ENCODE measurements around the gene PI4KA.

Gene PI4KA

DNA sequence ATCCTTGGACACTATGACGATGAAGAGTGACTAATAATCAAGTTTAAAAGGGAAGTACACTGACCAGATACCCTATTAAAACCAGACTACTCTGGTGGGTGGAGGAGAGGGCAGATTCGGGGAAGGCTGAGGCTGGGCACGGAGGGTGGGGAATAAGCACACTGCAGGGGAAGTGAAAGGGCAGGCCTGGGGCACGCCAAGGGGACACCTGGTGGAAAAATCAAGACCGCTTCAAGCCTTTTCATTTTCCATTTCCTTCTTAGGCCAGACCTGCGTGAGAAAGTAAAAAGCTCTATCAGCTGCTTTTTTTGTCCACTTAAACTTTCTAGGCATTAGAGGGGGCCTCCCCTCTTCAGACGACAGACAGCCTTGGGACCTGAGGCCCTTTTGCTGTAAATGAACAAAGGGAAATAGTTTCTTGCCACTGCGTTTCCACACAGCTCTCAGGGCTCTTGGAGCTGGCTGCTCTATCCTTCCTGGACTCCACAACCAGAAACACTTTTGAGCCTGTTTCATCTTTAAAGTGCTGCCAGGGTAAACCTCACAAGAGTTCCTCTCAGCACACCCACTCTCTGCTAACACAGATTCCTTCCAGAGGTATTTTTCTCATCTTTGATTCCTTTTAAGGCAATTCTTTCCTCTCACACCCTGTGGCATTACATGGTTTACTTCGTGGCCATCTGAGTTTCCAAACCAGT, 109.7 kb downstream of the PI4KA start:
- DNase-seq (ENCODE audit: low read depth), result peak; percentile 69
- in situ Hi-C loops (cut with HindIII; ENCODE audit: low sequenced_read_pairs), result no loop called here
- TF ChIP-seq, protein P1, sequence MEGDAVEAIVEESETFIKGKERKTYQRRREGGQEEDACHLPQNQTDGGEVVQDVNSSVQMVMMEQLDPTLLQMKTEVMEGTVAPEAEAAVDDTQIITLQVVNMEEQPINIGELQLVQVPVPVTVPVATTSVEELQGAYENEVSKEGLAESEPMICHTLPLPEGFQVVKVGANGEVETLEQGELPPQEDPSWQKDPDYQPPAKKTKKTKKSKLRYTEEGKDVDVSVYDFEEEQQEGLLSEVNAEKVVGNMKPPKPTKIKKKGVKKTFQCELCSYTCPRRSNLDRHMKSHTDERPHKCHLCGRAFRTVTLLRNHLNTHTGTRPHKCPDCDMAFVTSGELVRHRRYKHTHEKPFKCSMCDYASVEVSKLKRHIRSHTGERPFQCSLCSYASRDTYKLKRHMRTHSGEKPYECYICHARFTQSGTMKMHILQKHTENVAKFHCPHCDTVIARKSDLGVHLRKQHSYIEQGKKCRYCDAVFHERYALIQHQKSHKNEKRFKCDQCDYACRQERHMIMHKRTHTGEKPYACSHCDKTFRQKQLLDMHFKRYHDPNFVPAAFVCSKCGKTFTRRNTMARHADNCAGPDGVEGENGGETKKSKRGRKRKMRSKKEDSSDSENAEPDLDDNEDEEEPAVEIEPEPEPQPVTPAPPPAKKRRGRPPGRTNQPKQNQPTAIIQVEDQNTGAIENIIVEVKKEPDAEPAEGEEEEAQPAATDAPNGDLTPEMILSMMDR (IDR thresholded peaks at IDR 0.05; ENCODE audit: low read depth, low read length, missing control alignments), result no peak

DNA sequence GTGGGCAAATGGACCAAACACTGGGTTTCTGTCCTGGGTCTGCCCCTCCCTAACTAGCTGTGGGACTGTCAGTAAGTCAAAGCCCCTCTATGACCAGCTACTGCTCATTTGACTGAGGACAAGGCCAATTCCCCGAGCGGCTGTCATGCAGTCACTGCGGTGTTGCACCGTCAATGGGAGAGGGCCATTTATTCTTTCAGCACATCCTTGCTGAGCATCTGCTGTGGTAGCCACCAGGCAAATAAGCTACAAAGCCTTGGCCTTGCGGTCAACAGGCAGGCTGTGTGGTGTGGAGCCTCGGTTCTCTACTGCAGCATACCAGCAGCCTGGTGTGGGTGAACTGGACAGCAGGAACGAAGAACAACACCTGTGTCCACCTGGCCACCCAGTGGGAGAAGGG, 110.5 kb downstream of the PI4KA start:
- no peak overlapping the region for H3K4me3 ChIP-seq (ENCODE audit: low read depth, low read length)
- TF ChIP-seq, protein P1 (IDR thresholded peaks at IDR 0.05; ENCODE audit: low read depth, low read length, missing control alignments), result no peak
- in situ Hi-C loops (cut with HindIII; ENCODE audit: low sequenced_read_pairs), result no loop called here
- DNase-seq (ENCODE audit: low read depth), result no peak

More for the DNA sequence above, 109.7 kb downstream of the PI4KA start:
- H3K4me3 ChIP-seq (ENCODE audit: low read depth, low read length), result no peak overlapping the region

DNA sequence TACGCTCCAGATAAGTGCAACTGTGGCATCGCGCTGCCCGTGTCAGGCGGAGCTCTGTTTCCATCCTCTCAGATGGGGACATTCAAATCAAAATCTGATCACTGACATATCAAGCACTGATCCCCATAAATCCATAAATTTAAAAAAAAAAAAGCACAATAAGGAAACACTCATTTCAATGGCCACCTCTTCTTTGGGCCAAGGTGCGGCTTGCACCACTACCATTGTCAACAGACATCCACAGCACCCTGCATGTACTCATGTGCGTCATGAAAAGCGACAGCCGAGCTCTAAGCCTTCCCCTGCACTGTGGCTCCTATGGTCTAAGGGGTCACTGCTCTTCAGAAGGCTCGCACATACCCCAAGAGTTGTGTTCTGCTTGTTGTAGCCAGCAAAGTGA, 111.4 kb downstream of the PI4KA start:
- TF ChIP-seq, protein P1 (IDR thresholded peaks at IDR 0.05; ENCODE audit: low read depth, low read length, missing control alignments), result no peak
- no peak for DNase-seq (ENCODE audit: low read depth)
- H3K4me3 ChIP-seq (ENCODE audit: low read depth, low read length), result no peak overlapping the region
- in situ Hi-C loops (cut with HindIII; ENCODE audit: low sequenced_read_pairs), result no loop called here

DNA sequence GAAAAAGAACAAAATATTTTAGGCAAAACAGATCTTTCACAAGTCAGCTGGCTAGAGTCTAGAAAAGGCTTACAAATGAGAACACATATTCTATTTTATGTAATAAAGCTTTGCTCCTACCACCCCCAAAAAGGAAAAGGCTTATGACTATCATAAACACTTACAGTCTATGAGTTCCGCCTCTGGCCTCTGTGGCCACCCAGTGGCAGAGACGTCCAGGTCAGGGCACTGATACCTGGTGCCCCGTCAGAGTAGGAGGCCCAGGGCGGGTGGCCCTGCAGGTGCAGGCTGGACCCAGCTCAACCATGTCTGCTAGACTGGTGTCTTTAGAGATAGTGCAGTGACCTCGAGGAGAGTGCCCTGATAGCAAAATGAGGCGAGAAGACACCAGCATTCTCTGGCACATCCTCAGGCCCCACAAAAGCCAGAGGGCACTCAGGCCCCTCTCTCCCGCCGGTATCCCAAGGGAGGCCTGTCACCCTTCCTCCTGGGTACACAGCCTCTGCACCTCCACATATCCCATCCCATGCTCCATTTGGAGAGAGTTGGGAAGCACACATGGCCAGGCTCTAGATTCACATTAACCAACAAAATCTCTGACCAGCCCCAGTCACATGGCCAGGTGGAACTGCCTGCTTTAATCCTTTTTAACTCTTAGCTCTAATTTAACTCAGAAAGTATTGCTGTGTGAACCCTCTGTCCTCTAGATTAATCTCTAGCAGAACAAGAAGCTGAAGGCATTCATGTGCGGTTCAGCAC, 112.0 kb downstream of the PI4KA start:
- TF ChIP-seq, protein P1 (IDR thresholded peaks at IDR 0.05; ENCODE audit: low read depth, low read length, missing control alignments), result no peak
- DNase-seq (ENCODE audit: low read depth), result no peak
- no peak overlapping the region for H3K4me3 ChIP-seq (ENCODE audit: low read depth, low read length)
- in situ Hi-C loops (cut with HindIII; ENCODE audit: low sequenced_read_pairs), result no loop called here

DNA sequence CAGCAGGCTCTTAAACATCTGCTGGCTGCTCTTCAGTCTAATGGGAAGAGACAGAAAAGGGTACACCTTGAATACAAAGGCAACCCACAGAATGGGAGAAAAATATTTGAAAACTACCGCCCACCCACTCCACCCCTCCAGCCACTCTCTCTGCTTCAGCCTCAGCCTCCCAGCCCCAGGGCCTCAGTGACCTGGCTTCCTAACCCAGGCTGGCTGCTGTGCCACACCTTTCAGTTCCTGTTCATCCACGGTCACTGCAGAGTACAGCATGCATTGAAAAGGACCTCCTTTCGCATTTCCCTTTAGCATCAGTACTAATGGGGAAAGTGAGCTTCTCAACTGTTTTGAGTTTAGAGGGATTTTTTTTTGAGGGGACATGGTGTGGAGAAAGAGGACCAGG, 113.5 kb downstream of the PI4KA start:
- TF ChIP-seq, protein P1 (IDR thresholded peaks at IDR 0.05; ENCODE audit: low read depth, low read length, missing control alignments), result no peak
- in situ Hi-C loops (cut with HindIII; ENCODE audit: low sequenced_read_pairs), result no loop called here
- H3K4me3 ChIP-seq (ENCODE audit: low read depth, low read length), result no peak overlapping the region
- no peak for DNase-seq (ENCODE audit: low read depth)

DNA sequence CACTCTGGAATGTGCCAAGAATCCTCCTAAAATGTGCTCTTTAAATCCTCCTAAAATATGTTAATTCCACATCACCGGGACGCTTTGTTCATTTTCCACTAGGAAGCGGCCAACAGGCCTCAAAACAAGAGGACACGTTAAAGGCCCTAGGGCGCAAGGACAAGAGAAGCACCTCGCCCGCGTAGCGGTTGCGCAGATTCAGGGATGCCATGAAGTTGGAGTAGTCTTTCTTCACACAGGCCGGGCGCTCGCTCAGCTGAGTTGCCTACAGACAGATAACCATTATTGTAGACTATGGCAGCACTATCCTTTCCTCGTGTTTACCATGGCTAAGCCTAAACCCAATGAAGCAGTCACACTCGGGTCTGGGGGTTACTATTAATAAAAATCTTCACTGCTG, 114.2 kb downstream of the PI4KA start:
- no peak for DNase-seq (ENCODE audit: low read depth)
- no peak overlapping the region for H3K4me3 ChIP-seq (ENCODE audit: low read depth, low read length)
- TF ChIP-seq, protein P1 (IDR thresholded peaks at IDR 0.05; ENCODE audit: low read depth, low read length, missing control alignments), result no peak
- in situ Hi-C loops (cut with HindIII; ENCODE audit: low sequenced_read_pairs), result no loop called here
